NCI-H526 treated with DMSO at 0.1 percent for 48 hours (cell line): ENCODE data around the gene PLA2G4B.

Experiments
- DNase-seq: peaks from one replicate; lab custom pipeline; 2025; lab: John Stamatoyannopoulos, UW

PLA2G4B gene

GRCh38 chr15:41886741-41887140, 48.1 kb downstream of the PLA2G4B start:
- no peak for DNase-seq

- no peak for DNase-seq
Measured at GRCh38 chr15:41887161-41887560, 48.5 kb downstream of the PLA2G4B start.

GRCh38 chr15:41887893-41888292, 49.2 kb downstream of the PLA2G4B start:
- DNase-seq: no peak

- no peak for DNase-seq
Measured at GRCh38 chr15:41888662-41889253, 50.1 kb downstream of the PLA2G4B start.

GRCh38 chr15:41890050-41890690, 51.5 kb downstream of the PLA2G4B start:
- no peak for DNase-seq

GRCh38 chr15:41891226-41891625, 52.6 kb downstream of the PLA2G4B start:
- DNase-seq: no peak

GRCh38 chr15:41891946-41892345, 53.3 kb downstream of the PLA2G4B start:
- no peak for DNase-seq

- no peak for DNase-seq
Measured at GRCh38 chr15:41892621-41893421, 54.2 kb downstream of the PLA2G4B start.

- DNase-seq: no peak
Measured at GRCh38 chr15:41893422-41894250, 55.0 kb downstream of the PLA2G4B start, which contains the start of gene SPTBN5. SPTBN5 (minus strand) TSS chr15:41894053; CDS start chr15:41893497, 556 bp downstream.

GRCh38 chr15:41894251-41894790, 55.7 kb downstream of the PLA2G4B start:
- no peak for DNase-seq

- no peak for DNase-seq
Measured at GRCh38 chr15:41894791-41895463, 56.3 kb downstream of the PLA2G4B start.

GRCh38 chr15:41895491-41895890, 56.8 kb downstream of the PLA2G4B start:
- no peak for DNase-seq

GRCh38 chr15:41895957-41896356, 57.3 kb downstream of the PLA2G4B start:
- DNase-seq: no peak

- no peak for DNase-seq
Measured at GRCh38 chr15:41896566-41896965, 57.9 kb downstream of the PLA2G4B start.

GRCh38 chr15:41897363-41897799, 58.7 kb downstream of the PLA2G4B start:
- no peak for DNase-seq
